Keratinocyte (primary cell): ENCODE measurements around the gene TXNDC8.

ENCODE experiments used
- EZH2 ChIP-seq: IDR thresholded peaks from one replicate; pipeline ENCODE4 v1.6.1; 2012; ENCODE audit warnings: inconsistent platforms, mild to moderate bottlenecking, low read length, moderate library complexity
- TF ChIP-seq, protein P1 (sequence below), 3 experiments: IDR thresholded peaks in 1 of 3; conservative IDR thresholded peaks in 1 of 3; optimal IDR thresholded peaks in 1 of 3; 2 replicates in 2 of 3; 3 replicates in 1 of 3; pipeline versions ENCODE3 to v1.5.1; 2011; ENCODE audit warnings: low read length in 3 of 3, mild to moderate bottlenecking in 3 of 3, moderate library complexity in 2 of 3, control low read depth in 1 of 3, inconsistent platforms in 1 of 3; ENCODE audit not compliant: insufficient read depth in 2 of 3; ENCODE audit errors: extremely low read depth in 1 of 3

- TF ChIP-seq, protein P1, sequence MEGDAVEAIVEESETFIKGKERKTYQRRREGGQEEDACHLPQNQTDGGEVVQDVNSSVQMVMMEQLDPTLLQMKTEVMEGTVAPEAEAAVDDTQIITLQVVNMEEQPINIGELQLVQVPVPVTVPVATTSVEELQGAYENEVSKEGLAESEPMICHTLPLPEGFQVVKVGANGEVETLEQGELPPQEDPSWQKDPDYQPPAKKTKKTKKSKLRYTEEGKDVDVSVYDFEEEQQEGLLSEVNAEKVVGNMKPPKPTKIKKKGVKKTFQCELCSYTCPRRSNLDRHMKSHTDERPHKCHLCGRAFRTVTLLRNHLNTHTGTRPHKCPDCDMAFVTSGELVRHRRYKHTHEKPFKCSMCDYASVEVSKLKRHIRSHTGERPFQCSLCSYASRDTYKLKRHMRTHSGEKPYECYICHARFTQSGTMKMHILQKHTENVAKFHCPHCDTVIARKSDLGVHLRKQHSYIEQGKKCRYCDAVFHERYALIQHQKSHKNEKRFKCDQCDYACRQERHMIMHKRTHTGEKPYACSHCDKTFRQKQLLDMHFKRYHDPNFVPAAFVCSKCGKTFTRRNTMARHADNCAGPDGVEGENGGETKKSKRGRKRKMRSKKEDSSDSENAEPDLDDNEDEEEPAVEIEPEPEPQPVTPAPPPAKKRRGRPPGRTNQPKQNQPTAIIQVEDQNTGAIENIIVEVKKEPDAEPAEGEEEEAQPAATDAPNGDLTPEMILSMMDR (optimal IDR thresholded peaks at IDR 0.05 in 1 of 3, IDR thresholded peaks at IDR 0.05 in 1 of 3, conservative IDR thresholded peaks at IDR 0.05 in 1 of 3; ENCODE audit: extremely low read depth in 1 of 3, insufficient read depth in 2 of 3, low read length in 3 of 3) = no peak
- TF ChIP-seq EZH2 = no peak
Measured at GRCh38 chr9:110334183-110334582, 3.5 kb downstream of the TXNDC8 start.
